Erythroblast (primary cell): ENCODE measurements around the gene ENTPD2.
"Not testable (repeated sequence)": the region's sequence is repeated elsewhere in the genome, so short reads cannot be mapped to it uniquely, and the experiment has no call there.

Experiments used
- DNase-seq, 2 experiments: peaks; one replicate each; lab custom pipeline; 2025; lab: John Stamatoyannopoulos, UW
- GATA1 ChIP-seq: IDR thresholded peaks from 2 replicates; pipeline ENCODE4 v1.6.1; 2011; ENCODE audit warnings: low read depth, mild to moderate bottlenecking, control low read depth, low read length, moderate library complexity
- POLR2A ChIP-seq: IDR thresholded peaks from 2 replicates; pipeline ENCODE4 v1.6.1; 2011; ENCODE audit warnings: mild to moderate bottlenecking, low read length

The ENTPD2 gene

DNA sequence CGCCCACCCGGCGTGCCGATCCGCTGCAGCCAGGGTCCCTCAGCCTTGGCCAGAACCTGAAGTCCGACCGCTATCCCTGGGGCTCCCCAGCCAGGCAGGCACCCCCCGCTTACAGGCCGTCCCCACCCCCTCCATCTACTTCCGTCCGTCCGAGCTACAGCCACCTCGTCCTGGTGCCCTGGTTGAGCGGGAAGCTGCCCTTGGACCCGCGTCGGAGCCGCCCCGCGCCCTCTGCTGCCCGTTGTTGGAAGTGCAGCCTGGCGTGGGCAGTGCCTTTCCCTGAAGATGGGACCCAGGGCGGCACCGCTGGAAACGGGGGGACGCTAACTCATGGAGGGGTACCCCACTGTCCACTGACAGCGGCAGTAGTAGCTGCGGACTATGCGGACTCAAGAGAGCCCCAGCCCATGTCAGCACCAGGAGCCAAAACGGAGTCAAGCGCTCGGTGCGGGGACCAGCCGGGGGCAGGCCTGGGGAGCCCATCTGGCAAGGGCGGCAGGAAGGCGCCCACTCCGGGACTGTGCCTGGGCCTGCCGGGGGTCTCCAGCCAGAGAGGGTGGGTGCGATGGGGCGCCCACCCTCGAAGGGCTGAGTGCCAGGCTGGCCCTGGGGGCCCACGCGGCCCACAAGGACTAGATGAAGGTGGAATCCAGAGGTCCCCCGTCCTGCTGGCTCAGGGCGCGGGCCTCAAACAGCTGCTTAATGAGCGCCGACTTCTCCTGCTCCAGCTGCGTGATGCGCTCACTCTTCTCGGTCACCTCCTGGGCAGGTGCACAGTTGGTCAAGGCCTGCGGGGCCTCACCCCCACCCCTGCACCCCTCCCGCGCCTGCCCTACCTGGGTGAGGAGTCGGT, 10.4 kb upstream of the ENTPD2 start:
- TF ChIP-seq GATA1 = no peak
- TF ChIP-seq POLR2A = no peak
- peak; percentile 49 to 72 for DNase-seq

DNA sequence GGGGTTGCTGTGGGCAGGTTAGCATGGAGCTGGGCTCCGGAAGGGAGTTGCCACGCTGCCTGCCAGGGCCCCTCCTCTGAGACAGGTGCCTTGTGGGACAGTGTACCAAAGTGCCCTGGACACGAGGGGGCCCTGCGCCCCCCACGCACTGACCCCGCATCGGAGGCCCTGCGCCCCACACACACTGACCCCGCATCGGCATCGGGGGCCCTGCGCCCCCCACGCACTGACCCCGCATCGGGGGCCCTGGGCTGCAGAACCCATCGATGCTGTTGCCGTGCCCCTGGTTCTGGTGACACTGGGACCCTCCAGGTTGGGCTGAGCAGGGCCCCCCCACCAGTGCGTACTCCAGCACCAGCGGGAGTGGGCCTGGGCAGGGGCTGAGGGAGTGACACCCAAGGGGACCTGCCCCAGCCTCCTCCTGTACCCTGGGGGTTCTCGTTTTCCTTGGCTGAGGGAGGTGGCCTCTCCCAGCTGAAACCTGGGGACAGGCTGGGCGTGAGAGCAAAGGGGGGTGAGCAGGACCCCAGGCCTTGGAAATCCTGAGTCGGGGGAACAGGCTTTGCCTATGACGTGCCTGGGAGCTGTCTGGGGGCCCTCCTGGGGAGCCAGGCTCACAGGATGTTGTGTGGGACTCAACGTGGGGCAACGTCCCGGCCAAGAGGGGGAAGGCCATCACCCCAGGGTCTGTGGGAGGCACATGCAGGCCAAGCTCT, 9.6 kb upstream of the ENTPD2 start:
- no peak for DNase-seq
- no peak for TF ChIP-seq GATA1
- TF ChIP-seq POLR2A = no peak

DNA sequence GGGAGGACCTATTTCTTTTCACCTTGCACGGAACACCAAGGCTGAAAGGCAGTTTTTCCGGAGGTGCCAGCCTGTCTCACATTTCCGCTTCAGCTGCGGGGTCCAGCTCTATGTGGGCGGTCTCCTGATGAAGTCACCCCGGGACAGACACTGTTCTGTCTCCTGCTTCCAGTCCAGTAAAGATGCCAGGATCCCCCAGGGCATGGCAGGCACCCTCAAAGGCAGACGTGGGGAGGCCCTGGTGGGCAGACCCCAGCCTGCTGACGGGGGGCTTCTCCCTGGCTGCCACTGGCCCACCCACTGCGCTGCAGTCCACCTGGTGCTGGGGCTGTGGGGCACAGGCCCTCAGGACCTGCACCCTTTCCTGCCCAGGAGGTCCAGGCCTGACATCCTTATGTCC, 8.9 kb upstream of the ENTPD2 start:
- not testable (repeated sequence) for DNase-seq

DNA sequence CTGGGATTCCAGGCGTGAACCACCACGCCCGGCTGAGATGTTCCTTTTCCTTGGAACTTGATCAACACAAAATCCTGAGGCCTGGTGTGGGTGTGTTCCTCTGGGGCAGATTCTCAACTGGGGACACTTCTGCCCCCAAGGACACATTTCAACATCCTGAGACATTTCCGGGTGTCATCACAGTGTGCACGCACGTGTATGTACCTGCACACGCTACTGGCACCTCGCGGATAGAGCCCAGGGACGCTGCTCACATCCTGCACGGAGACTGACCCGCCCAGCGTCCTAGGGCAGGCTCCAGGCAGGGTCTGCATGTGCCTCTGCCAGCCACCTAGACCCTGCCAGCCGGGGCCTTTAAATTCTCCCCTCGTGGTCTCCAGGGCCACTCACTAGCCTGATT, 8.5 kb upstream of the ENTPD2 start:
- DNase-seq = no peak
- TF ChIP-seq GATA1 (no peak), POLR2A (no peak)

DNA sequence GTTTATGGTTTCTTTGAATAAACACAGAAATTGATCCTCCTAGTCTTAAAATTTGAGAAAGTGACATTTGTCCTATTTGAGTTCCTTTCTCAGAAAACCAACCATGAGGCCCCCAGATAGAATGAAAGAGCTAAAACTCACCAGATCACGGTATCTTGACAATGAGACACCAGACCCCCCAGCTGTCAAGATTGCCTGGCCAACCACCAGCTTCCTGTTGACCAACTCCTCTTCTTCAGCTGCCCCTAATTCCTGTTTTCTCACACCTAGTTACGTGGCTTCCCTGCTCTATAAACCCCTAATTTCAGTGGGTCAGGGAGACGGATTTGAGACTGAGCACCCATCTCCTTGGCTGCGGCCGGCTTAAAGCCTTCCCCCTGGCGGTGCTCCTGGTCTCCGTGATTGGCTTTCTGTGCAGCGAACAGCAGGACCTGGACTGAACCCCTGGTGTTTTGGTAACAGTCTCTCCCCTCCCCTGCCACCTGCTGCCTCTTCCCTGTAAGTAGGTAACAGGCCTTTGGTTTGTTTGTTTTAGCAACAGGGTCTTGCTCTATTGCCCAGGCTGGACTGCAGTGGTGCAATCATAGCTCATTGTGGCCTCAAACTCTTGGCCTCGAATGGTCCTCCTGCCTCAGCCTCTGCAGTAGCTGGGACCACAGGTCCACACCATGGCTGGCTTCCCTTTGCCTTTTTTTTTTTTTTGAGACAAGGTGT, 4.8 kb upstream of the ENTPD2 start:
- DNase-seq = no peak
- TF ChIP-seq GATA1 (no peak), POLR2A (no peak)

DNA sequence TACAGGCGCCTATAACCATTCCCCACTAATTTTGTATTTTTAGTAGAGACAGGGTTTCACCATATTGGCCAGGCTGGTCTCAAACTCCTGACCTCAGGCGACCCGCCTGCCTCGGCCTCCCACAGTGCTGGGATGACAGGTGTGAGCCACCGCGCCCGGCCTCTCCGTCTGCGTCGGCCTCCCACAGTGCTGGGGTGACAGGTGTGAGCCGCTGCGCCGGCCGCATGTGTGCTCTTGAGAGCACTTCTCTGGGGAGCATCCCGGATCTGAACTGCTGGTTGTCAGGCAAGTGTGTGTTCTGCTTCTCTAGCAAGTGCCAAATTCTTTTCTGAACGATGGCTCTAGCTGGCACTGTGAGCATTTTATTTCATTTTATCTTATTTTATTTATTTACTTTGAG, 3.7 kb upstream of the ENTPD2 start:
- DNase-seq = no peak
- no peak for TF ChIP-seq POLR2A
- TF ChIP-seq GATA1 = no peak

DNA sequence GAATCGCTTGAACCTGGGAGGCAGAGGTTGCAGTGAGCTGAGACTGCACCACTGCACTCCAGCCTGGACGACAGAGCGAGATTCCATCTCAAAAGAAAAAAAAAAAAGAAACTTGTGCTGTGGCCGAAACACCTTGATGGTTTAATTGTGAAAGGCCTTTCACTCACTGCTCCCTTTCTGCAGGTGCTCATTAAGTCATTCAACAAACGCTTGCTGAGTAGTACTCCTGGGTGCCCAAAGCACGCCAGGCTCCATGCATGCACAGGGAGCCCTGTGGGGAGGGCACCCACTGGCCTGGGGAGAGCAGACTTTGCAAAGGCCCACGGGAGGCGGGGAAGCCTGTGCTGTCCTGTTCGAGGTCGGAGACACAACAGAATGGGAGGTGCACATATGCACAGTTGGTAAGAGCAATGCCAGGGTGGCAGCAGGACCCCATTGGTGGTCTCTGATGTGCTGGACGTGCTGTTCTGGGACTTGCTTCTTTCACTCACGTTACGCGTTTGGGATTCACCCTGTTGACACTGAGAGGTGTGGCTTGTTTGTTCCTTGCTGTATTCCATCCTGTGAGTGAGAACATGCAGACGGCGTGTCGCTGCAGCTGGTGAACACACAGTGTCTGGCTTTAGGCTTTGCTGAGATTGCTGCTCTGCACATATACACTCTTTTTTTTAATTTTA, 3.0 kb upstream of the ENTPD2 start:
- TF ChIP-seq GATA1 (no peak), POLR2A (no peak)
- DNase-seq = no peak

DNA sequence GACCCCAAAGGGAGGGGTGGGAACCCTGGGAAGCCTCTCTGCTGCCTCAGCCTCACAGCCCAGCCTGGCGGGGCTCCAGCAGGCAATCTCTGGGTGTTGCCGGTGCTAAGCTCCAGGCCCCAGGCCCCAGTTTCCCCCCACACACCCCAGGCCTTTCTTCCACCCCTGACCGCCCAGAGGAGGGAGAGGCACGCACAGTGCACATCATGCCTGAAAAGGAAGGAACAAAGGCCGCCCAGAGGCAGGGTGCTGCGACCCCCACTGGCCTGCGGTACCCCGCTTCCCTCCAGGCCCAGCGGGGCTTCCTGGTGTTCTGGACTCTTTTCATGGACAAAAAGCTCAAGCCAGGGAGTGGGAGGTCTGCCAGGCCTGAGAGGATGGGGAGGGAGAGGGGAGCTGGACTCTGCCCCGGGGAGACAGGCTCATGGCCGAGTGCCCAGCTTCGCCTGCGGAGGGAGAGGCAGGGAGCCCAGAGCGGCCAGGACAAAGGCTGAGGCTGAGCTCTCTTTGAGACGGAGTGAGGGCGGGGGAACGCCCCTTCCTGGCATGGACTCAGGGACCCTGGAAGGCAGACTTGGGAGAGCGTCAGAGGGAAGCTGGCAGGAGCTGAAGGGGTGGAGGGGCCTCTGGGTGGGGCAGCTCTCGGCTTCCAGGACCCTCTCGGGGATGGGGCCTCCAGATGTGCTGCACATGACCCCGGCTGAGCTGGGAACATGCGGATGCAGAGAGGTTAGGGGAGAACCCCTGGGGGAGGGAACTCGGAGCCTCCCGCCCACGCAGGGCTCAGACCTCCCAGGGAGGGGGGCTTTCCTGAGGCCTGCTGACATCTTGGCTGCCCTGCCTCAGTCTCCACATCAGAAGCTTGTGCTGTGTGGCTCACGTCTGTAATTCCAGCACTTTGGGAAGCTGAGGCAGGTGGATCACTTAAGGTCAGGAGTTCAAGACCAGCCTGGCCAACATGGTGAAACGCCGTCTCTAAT, 1.8 kb upstream of the ENTPD2 start:
- TF ChIP-seq POLR2A = no peak
- TF ChIP-seq GATA1 = no peak
- no peak for DNase-seq

DNA sequence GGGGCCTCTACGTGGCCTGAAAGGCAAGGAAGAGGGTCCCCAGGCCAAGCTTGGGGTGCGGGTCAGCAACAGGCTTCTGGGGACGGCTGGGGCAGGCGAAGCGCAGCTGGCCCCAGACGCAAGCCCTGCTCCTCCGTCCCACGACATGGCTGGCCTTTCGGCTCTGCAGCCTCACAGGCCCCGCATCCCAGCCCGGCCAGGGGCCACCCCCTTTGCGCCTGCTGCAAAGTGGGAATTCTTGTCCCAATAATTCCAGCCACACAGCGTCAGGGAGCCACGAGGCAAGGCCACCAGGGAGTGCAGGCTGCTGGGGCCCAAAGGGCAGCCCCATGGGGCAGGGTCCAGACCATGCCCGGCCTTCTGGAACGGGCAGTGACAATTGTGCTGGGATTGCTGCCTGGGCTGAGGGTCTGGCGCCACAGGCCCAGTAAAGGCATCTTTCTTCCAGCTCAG, 1.1 kb upstream of the ENTPD2 start:
- TF ChIP-seq POLR2A = no peak
- TF ChIP-seq GATA1 = no peak
- DNase-seq = no peak

DNA sequence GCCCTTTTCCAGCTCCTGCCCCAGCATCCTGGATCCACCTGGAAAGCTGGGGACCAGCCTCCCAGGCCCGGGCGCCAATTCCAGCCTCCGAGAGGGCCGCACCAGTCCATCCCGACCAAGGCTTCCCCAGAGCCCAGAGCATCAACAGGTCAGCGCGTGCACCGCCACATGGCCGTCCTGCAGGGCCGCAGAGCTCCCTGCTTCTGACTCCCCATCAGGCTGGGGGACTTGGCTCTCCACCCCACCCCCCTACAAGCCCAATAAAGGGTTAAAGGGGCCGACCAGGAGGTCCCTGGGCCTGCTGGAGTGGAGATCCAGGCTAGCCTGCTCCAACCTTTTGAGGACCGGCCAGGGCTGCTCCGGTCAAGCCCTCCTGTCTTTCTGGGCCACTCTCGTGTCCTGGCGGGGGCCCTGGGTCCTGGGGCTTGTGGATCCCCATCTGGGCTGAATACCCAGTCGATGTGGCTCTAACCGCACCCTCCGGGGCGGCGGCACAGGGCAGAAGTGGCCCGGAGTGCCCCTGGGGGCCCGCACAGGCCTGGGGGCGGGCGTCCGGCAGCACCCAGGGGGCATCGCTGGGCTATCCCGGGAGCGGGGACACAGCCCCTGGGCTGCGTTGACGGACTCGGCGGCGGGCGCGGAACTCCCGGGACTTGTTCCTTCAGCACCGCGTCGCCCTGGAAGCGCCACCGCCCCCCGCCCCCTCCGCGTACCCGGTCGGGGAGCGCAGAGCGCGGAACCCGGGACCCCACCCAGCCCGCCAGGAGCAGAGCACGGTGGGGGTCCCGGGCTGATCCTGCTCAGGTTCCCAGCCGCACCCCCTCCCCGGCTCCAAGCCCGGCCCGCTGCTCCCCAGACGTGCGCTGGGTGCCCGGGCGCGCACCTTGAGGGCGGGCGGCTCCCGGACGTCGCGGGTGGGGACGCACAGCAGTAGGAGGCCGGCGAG, 590 bp downstream of the ENTPD2 start:
- no peak for DNase-seq
- TF ChIP-seq GATA1 (no peak), POLR2A (no peak)

DNA sequence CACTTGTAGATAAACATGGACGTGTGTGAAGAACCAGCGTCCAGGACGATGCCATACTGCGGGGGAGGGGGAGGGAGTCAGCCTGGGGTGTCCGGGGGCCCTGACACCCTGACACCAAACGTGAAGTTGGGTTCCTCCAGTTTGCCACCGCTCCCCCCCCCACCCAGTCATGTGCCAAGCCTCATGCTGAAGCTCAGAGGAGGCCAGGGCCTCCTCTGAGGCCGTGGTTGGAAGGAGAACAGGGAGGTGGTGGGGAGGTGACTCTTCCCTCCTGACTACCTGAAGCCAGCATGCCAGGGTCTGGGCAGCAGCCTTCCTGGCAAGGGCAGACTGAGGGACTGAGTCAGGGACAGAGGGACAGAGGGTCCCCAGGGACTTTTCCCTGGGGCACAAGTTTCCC, 1.6 kb downstream of the ENTPD2 start:
- TF ChIP-seq POLR2A (no peak), GATA1 (no peak)
- DNase-seq = no peak
